Testis (tissue), 3 donors: ENCODE data around the gene PTGIS. TPM values are rescaled to one million over a fixed set of nuclear protein-coding genes. Genes with fewer than 3 reads are reported as not detected.

Source experiments
- DNase-seq: peaks from one replicate; pipeline ENCODE4 v3.0.0-alpha.2; 2019
- H3K27ac ChIP-seq, 2 donors: fragments of 200-600 bp; sonication (generic); one replicate each; pipeline ENCODE4 v1.5.1; 2019
- H3K27me3 ChIP-seq: fragments of 200-600 bp; sonication (generic); one replicate; pipeline ENCODE4 v1.5.1; 2019
- H3K36me3 ChIP-seq: fragments of 200-600 bp; sonication (generic); one replicate; pipeline ENCODE4 v1.5.1; 2017; ENCODE audit warnings: low read depth; ENCODE audit errors: missing control alignments
- H3K4me1 ChIP-seq: fragments of 200-600 bp; sonication (generic); one replicate; pipeline ENCODE4 v1.5.1; 2019
- H3K4me3 ChIP-seq, 2 donors: fragments of 200-600 bp; sonication (generic); one replicate each; pipeline ENCODE4 v1.5.1; 2017 to 2019
- H3K9me3 ChIP-seq: fragments of 200-600 bp; sonication (generic); one replicate; pipeline ENCODE4 v1.5.1; 2017
- POLR2A ChIP-seq: fragments of 450-650 bp; IDR thresholded peaks from one replicate; pipeline ENCODE4 v1.6.1; 2017; ENCODE audit warnings: antibody characterized with exemption, mild to moderate bottlenecking, moderate library complexity
- WGBS, 2 donors: methylation state at CpG; one replicate each; pipeline ENCODE4 v1.1.5; 2018; 5-methylcytosine and 5-hydroxymethylcytosine counted together
- intact Hi-C: fragments of 100-400 bp; cut with DNase I; formaldehyde crosslinking; loops from one replicate; pipeline ENCODE4 v1.15.1; 2023; ENCODE audit warnings: low total_unique reads
- polyA plus RNA-seq: library from polyadenylated mRNA; stranded (reverse); fragments of 350-450 nt; fragmentation: Illumina TruSeq; extraction: RNeasy Lipid Tissue Mini Kit (QIAGEN cat#74804); gene quantifications from one replicate; pipeline ENCODE4 v1.2.3, GENCODE V29; 2014; ENCODE audit warnings: low read depth, low replicate concordance; ENCODE audit not compliant: insufficient read depth
- total RNA-seq, 2 donors: library from RNA; depleted of rRNA; stranded (reverse); fragments of >200 nt; gene quantifications; one replicate each; pipeline ENCODE4 v1.2.3, GENCODE V29; 2016
- TF ChIP-seq, protein P1 (sequence below), 3 experiments: fragments of 450-650 bp in 2 of 3; fragments of 200-600 bp in 1 of 3; sonication (generic) in 1 of 3; IDR thresholded peaks; one replicate each; pipeline ENCODE4 v1.5.1; 2016 to 2019; ENCODE audit warnings: antibody characterized with exemption in 3 of 3, mild to moderate bottlenecking in 2 of 3, moderate library complexity in 1 of 3

The PTGIS gene
- total and polyA plus RNA-seq, 3 donors from 2014 or later = 12.2 to 30.3 (median 13.0) TPM

DNA sequence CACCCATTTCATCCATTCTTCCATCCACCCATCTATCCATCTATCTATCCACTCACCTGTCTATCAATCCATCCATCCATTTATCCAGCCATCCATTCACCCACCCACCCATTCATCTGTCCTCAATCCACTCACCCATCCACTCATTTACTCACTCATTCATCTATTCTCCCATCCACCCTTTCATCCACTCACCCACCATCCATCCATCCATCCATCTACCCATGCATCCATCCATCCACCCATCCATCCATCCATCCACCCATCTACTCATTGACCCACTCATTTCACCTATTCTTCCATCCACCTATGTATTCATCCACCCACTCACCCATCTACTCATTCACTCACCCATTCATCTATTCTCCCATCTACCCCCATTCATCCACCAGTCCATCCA, 24.2 kb upstream of the PTGIS start:
- intact Hi-C loops = no loop called here
- H3K27ac ChIP-seq = peak overlapping the region; percentile 68 to 70
- no peaks in the 10 kb centered on the region for H3K9me3 ChIP-seq
- peaks cover 20% of the 10 kb centered on the region for H3K4me1 ChIP-seq
- no peak for TF ChIP-seq POLR2A
- TF ChIP-seq, protein P1, sequence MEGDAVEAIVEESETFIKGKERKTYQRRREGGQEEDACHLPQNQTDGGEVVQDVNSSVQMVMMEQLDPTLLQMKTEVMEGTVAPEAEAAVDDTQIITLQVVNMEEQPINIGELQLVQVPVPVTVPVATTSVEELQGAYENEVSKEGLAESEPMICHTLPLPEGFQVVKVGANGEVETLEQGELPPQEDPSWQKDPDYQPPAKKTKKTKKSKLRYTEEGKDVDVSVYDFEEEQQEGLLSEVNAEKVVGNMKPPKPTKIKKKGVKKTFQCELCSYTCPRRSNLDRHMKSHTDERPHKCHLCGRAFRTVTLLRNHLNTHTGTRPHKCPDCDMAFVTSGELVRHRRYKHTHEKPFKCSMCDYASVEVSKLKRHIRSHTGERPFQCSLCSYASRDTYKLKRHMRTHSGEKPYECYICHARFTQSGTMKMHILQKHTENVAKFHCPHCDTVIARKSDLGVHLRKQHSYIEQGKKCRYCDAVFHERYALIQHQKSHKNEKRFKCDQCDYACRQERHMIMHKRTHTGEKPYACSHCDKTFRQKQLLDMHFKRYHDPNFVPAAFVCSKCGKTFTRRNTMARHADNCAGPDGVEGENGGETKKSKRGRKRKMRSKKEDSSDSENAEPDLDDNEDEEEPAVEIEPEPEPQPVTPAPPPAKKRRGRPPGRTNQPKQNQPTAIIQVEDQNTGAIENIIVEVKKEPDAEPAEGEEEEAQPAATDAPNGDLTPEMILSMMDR (IDR thresholded peaks at IDR 0.05) = no peak
- no peak for DNase-seq
- no peaks in the 10 kb centered on the region for H3K27me3 ChIP-seq
- H3K36me3 ChIP-seq = no peaks in the 10 kb centered on the region
- H3K4me3 ChIP-seq = no peak overlapping the region

GRCh38 chr20:49591217-49591865, 23.4 kb upstream of the PTGIS start:
- TF ChIP-seq POLR2A = no peak
- TF ChIP-seq, protein P1 (IDR thresholded peaks at IDR 0.05) = no peak
- H3K36me3 ChIP-seq = no peaks in the 10 kb centered on the region
- no peak for DNase-seq
- intact Hi-C loops = no loop called here
- H3K27ac ChIP-seq = peak overlapping the region; percentile 68 to 70
- H3K27me3 ChIP-seq = no peaks in the 10 kb centered on the region
- peaks cover 21% of the 10 kb centered on the region for H3K4me1 ChIP-seq
- 41 to 44% methylated on average over 4 of the region's 4 CpGs for WGBS, 2 donors
- no peaks in the 10 kb centered on the region for H3K9me3 ChIP-seq
- H3K4me3 ChIP-seq = no peak overlapping the region

DNA sequence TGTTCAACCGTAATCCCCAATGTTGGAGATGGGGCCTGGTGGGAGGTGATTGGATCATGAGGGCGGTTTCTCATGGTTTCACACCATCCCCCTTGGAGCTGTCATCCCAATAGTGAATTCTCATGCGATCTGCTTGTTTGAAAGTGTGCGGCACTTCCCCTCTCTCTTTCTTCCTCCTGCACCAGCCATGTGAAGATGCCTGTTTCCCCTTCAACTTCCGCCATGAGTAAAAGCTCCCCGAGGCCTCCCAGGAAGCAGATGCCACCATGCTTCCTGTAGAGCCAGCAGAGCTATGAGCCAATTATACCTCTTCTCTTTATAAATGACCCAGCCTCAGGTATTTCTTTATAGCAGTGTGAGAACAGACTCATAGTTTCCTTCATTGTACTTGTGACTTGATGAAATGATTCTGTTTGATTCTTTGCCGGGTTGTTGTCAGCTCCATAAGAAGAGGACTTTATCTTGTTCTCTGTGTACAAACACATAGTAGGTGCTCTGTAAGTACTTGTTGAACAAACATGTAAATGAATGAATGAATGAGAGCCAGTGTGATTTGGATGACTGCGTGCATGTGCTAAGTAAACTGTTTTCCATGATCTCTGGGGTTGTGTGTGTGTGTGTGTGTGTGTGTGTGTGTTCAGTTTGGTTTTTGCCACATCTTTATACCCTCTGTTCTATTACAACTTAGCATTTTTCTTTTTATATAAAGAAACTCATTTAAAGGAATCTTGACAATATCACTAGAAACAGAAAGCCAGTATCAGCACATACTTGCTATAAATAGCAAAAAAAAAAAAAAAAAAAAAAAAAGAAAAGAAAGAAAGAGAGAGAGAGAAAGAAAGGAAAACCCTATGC, 22.5 kb upstream of the PTGIS start:
- peak overlapping the region in 1 of 2 donors; percentile 68 for H3K27ac ChIP-seq
- no peaks in the 10 kb centered on the region for H3K36me3 ChIP-seq
- intact Hi-C loops = no loop called here
- H3K4me3 ChIP-seq = no peak overlapping the region
- H3K4me1 ChIP-seq = peaks cover 25% of the 10 kb centered on the region
- 90 to 94% methylated on average over 8 of the region's 8 CpGs for WGBS, 2 donors
- no peak for DNase-seq
- H3K9me3 ChIP-seq = no peaks in the 10 kb centered on the region
- no peaks in the 10 kb centered on the region for H3K27me3 ChIP-seq
- TF ChIP-seq, protein P1 (IDR thresholded peaks at IDR 0.05) = no peak

DNA sequence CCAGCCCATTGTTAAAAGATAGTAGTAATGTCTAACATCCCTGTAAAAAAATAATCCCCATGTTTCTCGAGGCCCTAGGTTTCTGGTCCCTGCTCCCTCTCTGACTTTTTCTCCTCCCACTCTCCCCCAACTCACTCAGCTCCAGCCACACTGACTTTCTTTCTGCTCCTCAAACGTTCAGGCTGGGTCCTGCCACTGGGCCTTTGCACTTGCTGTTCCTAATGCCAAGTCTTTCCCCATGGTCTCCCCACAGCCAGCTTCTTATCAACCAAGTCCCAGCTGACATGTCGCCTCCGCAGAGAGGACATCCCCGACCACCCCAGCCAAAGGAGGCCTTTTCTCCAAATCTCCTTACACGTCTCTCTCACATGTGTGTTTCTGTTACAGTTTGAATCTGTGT, 21.8 kb upstream of the PTGIS start:
- intact Hi-C loops = no loop called here
- Histone ChIP-seq H3K27me3 (no peaks in the 10 kb centered on the region), H3K4me3 (no peak overlapping the region), H3K4me1 (peaks cover 30% of the 10 kb centered on the region), H3K9me3 (no peaks in the 10 kb centered on the region), H3K36me3 (no peaks in the 10 kb centered on the region), H3K27ac (peak overlapping the region in 1 of 2 donors; percentile 60)
- TF ChIP-seq, protein P1 (IDR thresholded peaks at IDR 0.05) = no peak
- TF ChIP-seq POLR2A = no peak
- no peak for DNase-seq
- WGBS, 2 donors = 93% methylated on average over 6 of the region's 6 CpGs
